Mammary epithelial cell (primary cell): ENCODE data around the gene OMP.

Experiments
- EZH2 ChIP-seq: IDR thresholded peaks from 2 replicates; pipeline ENCODE4 v1.6.1; 2012; ENCODE audit warnings: low read length, inconsistent platforms, borderline replicate concordance
- TF ChIP-seq, protein P1 (sequence below), 2 donors: IDR thresholded peaks in 1 of 2; conservative IDR thresholded peaks in 1 of 2; 2 replicates each; pipeline ENCODE4 v1.5.1; 2011 to 2012; ENCODE audit warnings: inconsistent platforms in 2 of 2, low read length in 2 of 2, mild to moderate bottlenecking in 2 of 2, control low read depth in 1 of 2, low read depth in 1 of 2; ENCODE audit not compliant: insufficient read depth in 1 of 2; ENCODE audit errors: extremely low read depth in 1 of 2

DNA sequence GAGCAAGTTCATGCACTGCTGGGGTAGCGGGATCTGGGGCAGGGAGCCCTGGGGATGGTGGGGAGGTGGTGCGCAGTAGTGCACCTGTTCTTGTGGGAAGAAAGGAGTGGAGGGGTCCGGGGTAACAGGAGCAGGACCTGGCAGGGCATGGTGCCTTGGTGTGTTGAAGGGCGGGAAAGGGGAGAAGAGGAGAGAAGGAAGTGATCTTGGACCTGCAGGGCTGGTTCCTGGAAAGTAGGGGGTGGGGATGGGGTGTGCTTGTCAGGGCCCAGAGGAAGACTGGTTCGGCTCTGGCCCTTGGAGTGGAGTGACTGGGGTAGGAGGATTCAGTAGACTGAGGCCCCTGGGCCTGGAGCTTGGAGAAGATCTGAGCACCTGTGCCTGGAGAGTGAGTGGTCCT, 46.7 kb upstream of the OMP start:
- no peak for TF ChIP-seq EZH2
- TF ChIP-seq, protein P1, sequence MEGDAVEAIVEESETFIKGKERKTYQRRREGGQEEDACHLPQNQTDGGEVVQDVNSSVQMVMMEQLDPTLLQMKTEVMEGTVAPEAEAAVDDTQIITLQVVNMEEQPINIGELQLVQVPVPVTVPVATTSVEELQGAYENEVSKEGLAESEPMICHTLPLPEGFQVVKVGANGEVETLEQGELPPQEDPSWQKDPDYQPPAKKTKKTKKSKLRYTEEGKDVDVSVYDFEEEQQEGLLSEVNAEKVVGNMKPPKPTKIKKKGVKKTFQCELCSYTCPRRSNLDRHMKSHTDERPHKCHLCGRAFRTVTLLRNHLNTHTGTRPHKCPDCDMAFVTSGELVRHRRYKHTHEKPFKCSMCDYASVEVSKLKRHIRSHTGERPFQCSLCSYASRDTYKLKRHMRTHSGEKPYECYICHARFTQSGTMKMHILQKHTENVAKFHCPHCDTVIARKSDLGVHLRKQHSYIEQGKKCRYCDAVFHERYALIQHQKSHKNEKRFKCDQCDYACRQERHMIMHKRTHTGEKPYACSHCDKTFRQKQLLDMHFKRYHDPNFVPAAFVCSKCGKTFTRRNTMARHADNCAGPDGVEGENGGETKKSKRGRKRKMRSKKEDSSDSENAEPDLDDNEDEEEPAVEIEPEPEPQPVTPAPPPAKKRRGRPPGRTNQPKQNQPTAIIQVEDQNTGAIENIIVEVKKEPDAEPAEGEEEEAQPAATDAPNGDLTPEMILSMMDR (conservative IDR thresholded peaks at IDR 0.05 in 1 of 2, IDR thresholded peaks at IDR 0.05 in 1 of 2; ENCODE audit: extremely low read depth in 1 of 2, insufficient read depth in 1 of 2, low read depth in 1 of 2, low read length in 2 of 2) = no peak
